PC-9 (cell line): Measurements from ENCODE around the gene SESN1.

Experiments
- EZH2 ChIP-seq: fragments of 200-600 bp; sonication (generic); IDR thresholded peaks from 2 replicates; pipeline ENCODE4 v1.8.0; 2017; ENCODE audit warnings: antibody characterized with exemption, low read depth
- TF ChIP-seq, protein P1 (sequence below): fragments of 200-600 bp; sonication (generic); conservative IDR thresholded peaks from 2 replicates; pipeline ENCODE4 v1.6.1; 2017; ENCODE audit warnings: mixed run types, antibody characterized with exemption, mild to moderate bottlenecking, moderate library complexity

DNA sequence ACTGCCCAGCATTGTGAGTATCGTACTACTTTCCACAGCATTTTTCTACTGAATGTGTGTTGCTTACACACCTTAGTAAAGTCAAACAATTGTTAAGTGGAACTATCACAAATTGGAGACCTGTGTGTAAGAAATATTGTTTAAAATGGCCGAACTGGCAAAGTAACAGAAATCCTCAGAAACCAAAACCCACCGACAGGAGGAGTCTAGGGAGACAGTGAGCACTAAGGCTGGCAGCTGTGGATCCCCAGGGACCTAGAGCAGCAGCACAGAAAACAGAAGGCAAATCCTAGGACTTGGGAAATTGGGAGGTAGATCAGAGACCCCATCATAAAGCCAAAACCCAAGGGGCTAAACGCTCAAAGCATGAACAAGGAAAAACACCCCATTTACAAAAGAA, 69.9 kb downstream of the SESN1 start:
- TF ChIP-seq, protein P1, sequence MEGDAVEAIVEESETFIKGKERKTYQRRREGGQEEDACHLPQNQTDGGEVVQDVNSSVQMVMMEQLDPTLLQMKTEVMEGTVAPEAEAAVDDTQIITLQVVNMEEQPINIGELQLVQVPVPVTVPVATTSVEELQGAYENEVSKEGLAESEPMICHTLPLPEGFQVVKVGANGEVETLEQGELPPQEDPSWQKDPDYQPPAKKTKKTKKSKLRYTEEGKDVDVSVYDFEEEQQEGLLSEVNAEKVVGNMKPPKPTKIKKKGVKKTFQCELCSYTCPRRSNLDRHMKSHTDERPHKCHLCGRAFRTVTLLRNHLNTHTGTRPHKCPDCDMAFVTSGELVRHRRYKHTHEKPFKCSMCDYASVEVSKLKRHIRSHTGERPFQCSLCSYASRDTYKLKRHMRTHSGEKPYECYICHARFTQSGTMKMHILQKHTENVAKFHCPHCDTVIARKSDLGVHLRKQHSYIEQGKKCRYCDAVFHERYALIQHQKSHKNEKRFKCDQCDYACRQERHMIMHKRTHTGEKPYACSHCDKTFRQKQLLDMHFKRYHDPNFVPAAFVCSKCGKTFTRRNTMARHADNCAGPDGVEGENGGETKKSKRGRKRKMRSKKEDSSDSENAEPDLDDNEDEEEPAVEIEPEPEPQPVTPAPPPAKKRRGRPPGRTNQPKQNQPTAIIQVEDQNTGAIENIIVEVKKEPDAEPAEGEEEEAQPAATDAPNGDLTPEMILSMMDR: no peak
- TF ChIP-seq EZH2: no peak
